GM18505 (cell line): ENCODE measurements around the gene RAG1.
A peak's percentile ranks its signal among the peaks of the same experiment; 100 is the strongest.

ENCODE experiments used
- ATAC-seq: cut with Tn5 transposase; IDR thresholded peaks from one replicate; pipeline ENCODE4 v1.9.1; 2021; ENCODE audit not compliant: unreplicated experiment
- POLR2A ChIP-seq: IDR thresholded peaks from 4 replicates; pipeline ENCODE4 v1.6.1; 2011; ENCODE audit warnings: borderline replicate concordance; ENCODE audit not compliant: insufficient read depth, insufficient read length; ENCODE audit errors: extremely low read depth

Gene RAG1

DNA sequence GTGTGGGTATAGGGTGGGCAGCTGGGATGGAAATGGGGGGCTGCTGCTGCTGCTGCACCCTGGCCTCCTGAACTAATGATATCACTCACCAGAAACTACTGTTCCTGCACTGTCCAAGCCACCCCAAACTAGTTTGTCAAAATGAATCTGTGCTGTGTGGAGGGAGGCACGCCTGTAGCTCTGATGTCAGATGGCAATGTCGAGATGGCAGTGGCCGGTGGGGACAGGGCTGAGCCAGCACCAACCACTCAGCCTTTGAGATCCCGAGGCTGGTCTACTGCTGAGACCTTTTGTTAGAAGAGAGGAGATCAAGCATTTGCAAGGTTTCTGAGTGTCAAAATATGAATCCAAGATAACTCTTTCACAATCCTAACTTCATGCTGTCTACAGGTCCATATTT lies 1.3 kb downstream of the RAG1 start:
- no peak for ATAC-seq
- TF ChIP-seq POLR2A, result no peak

- no peak for ATAC-seq
- no peak for TF ChIP-seq POLR2A
These were observed 6.7 kb downstream of the RAG1 start for GRCh38 chr11:36574486-36574885.

- no peak for TF ChIP-seq POLR2A
These were observed 9.6 kb downstream of the RAG1 start for GRCh38 chr11:36577373-36577772.

GRCh38 chr11:36577859-36578258 lies 10.1 kb downstream of the RAG1 start:
- ATAC-seq, result no peak
- TF ChIP-seq POLR2A, result no peak

More at GRCh38 chr11:36577373-36577772, 9.6 kb downstream of the RAG1 start:
- no peak for ATAC-seq

DNA sequence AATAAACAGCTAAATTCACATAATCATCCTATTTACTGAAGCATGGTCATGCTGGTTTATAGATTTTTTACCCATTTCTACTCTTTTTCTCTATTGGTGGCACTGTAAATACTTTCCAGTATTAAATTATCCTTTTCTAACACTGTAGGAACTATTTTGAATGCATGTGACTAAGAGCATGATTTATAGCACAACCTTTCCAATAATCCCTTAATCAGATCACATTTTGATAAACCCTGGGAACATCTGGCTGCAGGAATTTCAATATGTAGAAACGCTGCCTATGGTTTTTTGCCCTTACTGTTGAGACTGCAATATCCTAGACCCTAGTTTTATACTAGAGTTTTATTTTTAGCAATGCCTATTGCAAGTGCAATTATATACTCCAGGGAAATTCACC lies 10.7 kb downstream of the RAG1 start:
- no peak for TF ChIP-seq POLR2A
- ATAC-seq, result no peak

GRCh38 chr11:36581536-36581935 lies 13.7 kb downstream of the RAG1 start:
- no peak for TF ChIP-seq POLR2A
- ATAC-seq, result no peak

- no peak for ATAC-seq
- TF ChIP-seq POLR2A, result no peak
These were observed 15.9 kb downstream of the RAG1 start for GRCh38 chr11:36583667-36584066.

- TF ChIP-seq POLR2A, result no peak
- ATAC-seq, result no peak
These were observed 18.7 kb downstream of the RAG1 start for GRCh38 chr11:36586543-36586942.

DNA sequence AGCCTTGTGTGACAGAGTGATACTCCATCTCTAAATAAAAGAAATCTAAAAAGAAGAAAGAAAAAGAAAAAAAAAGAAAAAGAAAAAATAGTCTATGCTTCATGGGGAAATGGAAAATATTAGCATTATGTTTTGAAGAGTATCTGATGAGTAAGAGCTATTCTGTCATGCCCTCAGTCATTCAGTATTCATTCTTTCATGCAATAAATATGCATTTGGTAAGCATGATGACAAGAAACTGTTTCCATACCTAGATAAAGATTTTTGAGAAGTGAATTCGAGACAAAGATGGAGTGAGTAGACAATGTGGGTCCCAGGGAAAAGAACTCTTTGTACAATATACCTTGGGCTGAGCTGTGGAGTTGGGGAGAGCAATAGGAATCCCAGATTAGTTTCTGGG lies 20.3 kb downstream of the RAG1 start:
- TF ChIP-seq POLR2A, result no peak
- no peak for ATAC-seq

DNA sequence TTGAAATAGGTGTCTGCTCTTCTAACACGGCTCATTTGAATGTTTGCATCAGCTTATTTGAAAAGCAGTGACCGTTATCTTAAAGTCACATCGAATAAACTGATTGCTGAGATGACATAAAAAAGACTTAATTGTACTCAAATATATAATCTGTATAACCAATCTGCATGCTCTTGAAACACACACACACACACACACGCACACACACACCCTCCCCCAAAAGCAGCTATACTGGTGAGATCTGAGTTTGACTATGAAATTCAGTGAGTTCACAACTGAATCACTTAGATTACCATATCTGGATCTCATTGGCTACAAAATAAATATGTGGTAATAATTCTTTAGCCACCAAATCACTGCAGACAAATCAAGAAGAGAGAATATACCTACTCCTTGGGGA lies 22.7 kb downstream of the RAG1 start:
- no peak for TF ChIP-seq POLR2A
- ATAC-seq, result no peak

GRCh38 chr11:36591433-36591832 lies 23.6 kb downstream of the RAG1 start:
- no peak for TF ChIP-seq POLR2A
- ATAC-seq, result no peak

GRCh38 chr11:36594316-36594989 lies 26.6 kb downstream of the RAG1 start, which contains the start of gene IFTAP:
IFTAP (plus strand) TSS chr11:36594502; CDS start chr11:36610104, 15,602 bp downstream.
- no peak for TF ChIP-seq POLR2A
- ATAC-seq, result peak; percentile 92

DNA sequence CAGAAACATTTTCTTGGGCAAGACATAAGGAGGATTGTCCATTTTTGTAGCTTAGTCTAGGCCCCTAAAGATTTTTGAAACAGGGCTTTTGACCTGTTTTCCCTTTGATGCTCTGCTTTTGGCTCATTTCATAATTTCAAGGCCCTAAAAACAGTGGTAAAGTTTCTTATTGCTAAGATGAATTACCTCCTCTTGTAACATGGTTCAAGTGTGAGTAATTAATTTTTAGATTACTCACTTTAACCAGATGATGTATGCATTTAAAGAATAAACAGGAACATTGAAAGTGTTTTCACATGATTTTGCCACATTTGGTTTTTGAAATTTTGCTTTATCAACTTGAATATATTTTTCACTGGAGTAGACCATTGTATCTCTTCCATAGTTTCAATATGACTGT lies 29.1 kb downstream of the RAG1 start:
- no peak for ATAC-seq
- no peak for TF ChIP-seq POLR2A

DNA sequence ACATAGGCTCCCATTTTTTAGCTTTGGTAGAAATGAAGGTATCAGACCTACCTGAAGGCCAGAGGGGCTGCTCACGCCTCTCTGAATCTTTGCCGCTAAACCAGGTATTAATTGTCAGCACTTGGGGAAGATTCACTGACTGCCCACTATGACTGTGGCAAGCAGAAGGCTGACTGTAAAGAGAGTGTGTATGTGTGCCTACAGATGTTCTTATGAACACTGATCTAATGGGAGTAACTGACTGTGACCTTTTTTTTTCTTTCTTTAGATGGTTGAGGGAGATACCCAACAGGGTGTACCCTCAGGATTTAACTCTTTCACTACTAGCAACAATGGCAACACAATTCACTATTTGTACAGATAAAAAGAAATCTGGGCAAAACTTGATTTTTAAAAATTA lies 30.2 kb downstream of the RAG1 start, which contains the start of gene RAG2:
Gene RAG2, minus strand, starts transcription at position 186 of the 400 bp plus-strand sequence. CDS start 4,068 bp downstream, outside the sequence.
- no peak for TF ChIP-seq POLR2A
- no peak for ATAC-seq
